ENCODE data around the gene CCNB1.

Gene CCNB1

GRCh38 chr5:69206528-69207190 is 39.7 kb downstream of the CCNB1 start:
- WGBS, 2 donors (ENCODE audit: extremely low coverage in 2 of 2, insufficient read length in 2 of 2, insufficient replicate concordance in 1 of 2): no CpG with 5 or more reads among the region's 5 CpGs
- Histone ChIP-seq H2BK120ac (ENCODE audit: low read depth, low read length) (no peak overlapping the region), H3K14ac (ENCODE audit: low read length) (no peak overlapping the region), H3K9ac (ENCODE audit: low read depth, low read length, poor library complexity) (no peak overlapping the region), H3K4me3 (ENCODE audit: low read length in 2 of 2) (no peak overlapping the region), H3K27ac (replicated peaks; ENCODE audit: low read length) (no peak overlapping the region), H3K9me3 (replicated peaks in 1 of 2; ENCODE audit: control insufficient read depth in 2 of 2, insufficient read depth in 1 of 2, low read depth in 1 of 2, low read length in 2 of 2) (no peaks in the 10 kb centered on the region), H3K23ac (ENCODE audit: low read depth, low read length, poor library complexity) (no peak overlapping the region), H3K27me3 (ENCODE audit: control insufficient read depth in 3 of 3, insufficient read depth in 3 of 3, low read depth in 1 of 3, low read length in 3 of 3) (no peaks in the 10 kb centered on the region), H2BK12ac (ENCODE audit: low read length) (no peak overlapping the region), H3K4ac (ENCODE audit: low read length) (no peak overlapping the region), H4K91ac (ENCODE audit: low read depth, low read length, poor library complexity) (no peak overlapping the region), H4K8ac (ENCODE audit: low read depth, low read length) (no peak overlapping the region), H2AK5ac (ENCODE audit: low read depth, low read length) (no peak overlapping the region), H3K18ac (ENCODE audit: low read length) (no peak overlapping the region), H2BK5ac (ENCODE audit: low read length) (no peak overlapping the region), H3K36me3 (replicated peaks in 1 of 2; ENCODE audit: control insufficient read depth in 2 of 2, insufficient read depth in 2 of 2, low read length in 2 of 2) (peaks cover 17 to 90% of the 10 kb centered on the region in 2 donors), H3K79me1 (ENCODE audit: low read depth, low read length) (no peaks in the 10 kb centered on the region), H3K4me1 (ENCODE audit: control insufficient read depth in 2 of 2, insufficient read depth in 1 of 2, low read depth in 1 of 2, low read length in 2 of 2) (no peaks in the 10 kb centered on the region), H2BK15ac (ENCODE audit: low read length) (no peak overlapping the region), H2AFZ (ENCODE audit: low read length) (no peak overlapping the region), H3K4me2 (ENCODE audit: insufficient read depth, low read length, poor library complexity, severe bottlenecking) (no peak overlapping the region)
- DNase-seq (ENCODE audit: low spot score): no peak

- Histone ChIP-seq H3K27me3 (ENCODE audit: control insufficient read depth in 3 of 3, insufficient read depth in 3 of 3, low read depth in 1 of 3, low read length in 3 of 3) (no peaks in the 10 kb centered on the region), H3K27ac (replicated peaks; ENCODE audit: low read length) (no peak overlapping the region), H3K9me3 (replicated peaks in 1 of 2; ENCODE audit: control insufficient read depth in 2 of 2, insufficient read depth in 1 of 2, low read depth in 1 of 2, low read length in 2 of 2) (no peaks in the 10 kb centered on the region), H4K8ac (ENCODE audit: low read depth, low read length) (no peak overlapping the region), H4K91ac (ENCODE audit: low read depth, low read length, poor library complexity) (no peak overlapping the region), H2AFZ (ENCODE audit: low read length) (no peak overlapping the region), H2BK15ac (ENCODE audit: low read length) (no peak overlapping the region), H2BK5ac (ENCODE audit: low read length) (no peak overlapping the region), H3K14ac (ENCODE audit: low read length) (no peak overlapping the region), H3K4me1 (ENCODE audit: control insufficient read depth in 2 of 2, insufficient read depth in 1 of 2, low read depth in 1 of 2, low read length in 2 of 2) (no peaks in the 10 kb centered on the region), H2AK5ac (ENCODE audit: low read depth, low read length) (no peak overlapping the region), H3K4me2 (ENCODE audit: insufficient read depth, low read length, poor library complexity, severe bottlenecking) (no peak overlapping the region), H3K36me3 (replicated peaks in 1 of 2; ENCODE audit: control insufficient read depth in 2 of 2, insufficient read depth in 2 of 2, low read length in 2 of 2) (peaks cover 17 to 80% of the 10 kb centered on the region in 2 donors), H3K79me1 (ENCODE audit: low read depth, low read length) (no peaks in the 10 kb centered on the region), H3K4me3 (ENCODE audit: low read length in 2 of 2) (no peak overlapping the region), H3K18ac (ENCODE audit: low read length) (no peak overlapping the region), H3K9ac (ENCODE audit: low read depth, low read length, poor library complexity) (no peak overlapping the region), H2BK120ac (ENCODE audit: low read depth, low read length) (no peak overlapping the region), H3K4ac (ENCODE audit: low read length) (no peak overlapping the region), H3K23ac (ENCODE audit: low read depth, low read length, poor library complexity) (no peak overlapping the region), H2BK12ac (ENCODE audit: low read length) (no peak overlapping the region)
- WGBS, 2 donors (ENCODE audit: extremely low coverage in 2 of 2, insufficient read length in 2 of 2, insufficient replicate concordance in 1 of 2): no CpG with 5 or more reads among the region's 2 CpGs
- no peak for DNase-seq (ENCODE audit: low spot score)
Measured at GRCh38 chr5:69209602-69210001, 42.7 kb downstream of the CCNB1 start.

- Histone ChIP-seq H3K4me1 (ENCODE audit: control insufficient read depth in 2 of 2, insufficient read depth in 1 of 2, low read depth in 1 of 2, low read length in 2 of 2) (no peaks in the 10 kb centered on the region), H4K8ac (ENCODE audit: low read depth, low read length) (no peak overlapping the region), H3K9ac (ENCODE audit: low read depth, low read length, poor library complexity) (no peak overlapping the region), H2BK12ac (ENCODE audit: low read length) (no peak overlapping the region), H2AFZ (ENCODE audit: low read length) (no peak overlapping the region), H3K18ac (ENCODE audit: low read length) (no peak overlapping the region), H3K23ac (ENCODE audit: low read depth, low read length, poor library complexity) (no peak overlapping the region), H2AK5ac (ENCODE audit: low read depth, low read length) (no peak overlapping the region), H2BK5ac (ENCODE audit: low read length) (no peak overlapping the region), H3K4ac (ENCODE audit: low read length) (no peak overlapping the region), H3K79me1 (ENCODE audit: low read depth, low read length) (no peaks in the 10 kb centered on the region), H3K27ac (replicated peaks; ENCODE audit: low read length) (no peak overlapping the region), H2BK120ac (ENCODE audit: low read depth, low read length) (no peak overlapping the region), H3K4me3 (ENCODE audit: low read length in 2 of 2) (no peak overlapping the region), H3K14ac (ENCODE audit: low read length) (no peak overlapping the region), H4K91ac (ENCODE audit: low read depth, low read length, poor library complexity) (no peak overlapping the region), H3K36me3 (replicated peaks in 1 of 2; ENCODE audit: control insufficient read depth in 2 of 2, insufficient read depth in 2 of 2, low read length in 2 of 2) (peaks cover 15 to 72% of the 10 kb centered on the region in 2 donors), H3K4me2 (ENCODE audit: insufficient read depth, low read length, poor library complexity, severe bottlenecking) (no peak overlapping the region), H3K27me3 (ENCODE audit: control insufficient read depth in 3 of 3, insufficient read depth in 3 of 3, low read depth in 1 of 3, low read length in 3 of 3) (no peaks in the 10 kb centered on the region), H2BK15ac (ENCODE audit: low read length) (no peak overlapping the region), H3K9me3 (replicated peaks in 1 of 2; ENCODE audit: control insufficient read depth in 2 of 2, insufficient read depth in 1 of 2, low read depth in 1 of 2, low read length in 2 of 2) (no peaks in the 10 kb centered on the region)
- DNase-seq (ENCODE audit: low spot score): no peak
- WGBS, 2 donors (ENCODE audit: extremely low coverage in 2 of 2, insufficient read length in 2 of 2, insufficient replicate concordance in 1 of 2): no CpG with 5 or more reads among the region's 2 CpGs
Measured at GRCh38 chr5:69211200-69211599, 44.2 kb downstream of the CCNB1 start.

GRCh38 chr5:69212022-69212421 is 45.1 kb downstream of the CCNB1 start:
- H2BK120ac ChIP-seq (ENCODE audit: low read depth, low read length): no peak overlapping the region
- no peak overlapping the region for H3K18ac ChIP-seq (ENCODE audit: low read length)
- no peaks in the 10 kb centered on the region for H3K79me1 ChIP-seq (ENCODE audit: low read depth, low read length)
- H2AK5ac ChIP-seq (ENCODE audit: low read depth, low read length): no peak overlapping the region
- no peak overlapping the region for H3K4me2 ChIP-seq (ENCODE audit: insufficient read depth, low read length, poor library complexity, severe bottlenecking)
- no peak overlapping the region for H3K9ac ChIP-seq (ENCODE audit: low read depth, low read length, poor library complexity)
- H3K4ac ChIP-seq (ENCODE audit: low read length): no peak overlapping the region
- no peak overlapping the region for H2BK12ac ChIP-seq (ENCODE audit: low read length)
- no peak overlapping the region for H2AFZ ChIP-seq (ENCODE audit: low read length)
- H3K36me3 ChIP-seq (replicated peaks in 1 of 2; ENCODE audit: control insufficient read depth in 2 of 2, insufficient read depth in 2 of 2, low read length in 2 of 2): peaks cover 15 to 64% of the 10 kb centered on the region in 2 donors
- H4K8ac ChIP-seq (ENCODE audit: low read depth, low read length): no peak overlapping the region
- H3K14ac ChIP-seq (ENCODE audit: low read length): no peak overlapping the region
- DNase-seq (ENCODE audit: low spot score): no peak
- H4K91ac ChIP-seq (ENCODE audit: low read depth, low read length, poor library complexity): no peak overlapping the region
- no peak overlapping the region for H3K23ac ChIP-seq (ENCODE audit: low read depth, low read length, poor library complexity)
- no peak overlapping the region for H3K4me3 ChIP-seq (ENCODE audit: low read length in 2 of 2)
- no peaks in the 10 kb centered on the region for H3K9me3 ChIP-seq (replicated peaks in 1 of 2; ENCODE audit: control insufficient read depth in 2 of 2, insufficient read depth in 1 of 2, low read depth in 1 of 2, low read length in 2 of 2)
- no peak overlapping the region for H2BK5ac ChIP-seq (ENCODE audit: low read length)
- no CpG with 5 or more reads among the region's 2 CpGs for WGBS, 2 donors (ENCODE audit: extremely low coverage in 2 of 2, insufficient read length in 2 of 2, insufficient replicate concordance in 1 of 2)
- no peak overlapping the region for H2BK15ac ChIP-seq (ENCODE audit: low read length)
- H3K27me3 ChIP-seq (ENCODE audit: control insufficient read depth in 3 of 3, insufficient read depth in 3 of 3, low read depth in 1 of 3, low read length in 3 of 3): no peaks in the 10 kb centered on the region
- H3K4me1 ChIP-seq (ENCODE audit: control insufficient read depth in 2 of 2, insufficient read depth in 1 of 2, low read depth in 1 of 2, low read length in 2 of 2): no peaks in the 10 kb centered on the region
- no peak overlapping the region for H3K27ac ChIP-seq (replicated peaks; ENCODE audit: low read length)
